GM19351 (cell line): ENCODE measurements around the gene RPS25.
"Not testable (repeated sequence)": the region's sequence is repeated elsewhere in the genome, so short reads cannot be mapped to it uniquely, and the experiment has no call there.

Source experiments
- ATAC-seq: cut with Tn5 transposase; IDR thresholded peaks from one replicate; pipeline ENCODE4 v1.9.1; 2021; ENCODE audit warnings: mild to moderate bottlenecking, moderate library complexity; ENCODE audit not compliant: unreplicated experiment

RPS25 gene

GRCh38 chr11:119041821-119042514 is 23.8 kb upstream of the RPS25 start:
- no peak for ATAC-seq

- not testable (repeated sequence) for ATAC-seq
Observed at GRCh38 chr11:119039471-119039870, 21.3 kb upstream of the RPS25 start.

- no peak for ATAC-seq
Observed at GRCh38 chr11:119038884-119039283, 20.7 kb upstream of the RPS25 start.

GRCh38 chr11:119034813-119035212 is 16.7 kb upstream of the RPS25 start:
- ATAC-seq = no peak

GRCh38 chr11:119033421-119033820 is 15.3 kb upstream of the RPS25 start:
- not testable (repeated sequence) for ATAC-seq

- no peak for ATAC-seq
Observed at GRCh38 chr11:119031912-119032280, 13.8 kb upstream of the RPS25 start.

- peak; percentile 89 for ATAC-seq
Observed at GRCh38 chr11:119030329-119031047, 12.3 kb upstream of the RPS25 start, which contains the start of gene SLC37A4. Gene SLC37A4, minus strand, starts transcription at chr11:119030877.

- ATAC-seq = peak; percentile 15
Observed at GRCh38 chr11:119030029-119030328, 11.8 kb upstream of the RPS25 start.

GRCh38 chr11:119029340-119030028 is 11.3 kb upstream of the RPS25 start:
- ATAC-seq = peak; percentile 16

GRCh38 chr11:119029069-119029339 is 10.9 kb upstream of the RPS25 start:
- ATAC-seq = no peak

GRCh38 chr11:119028346-119029068 is 10.4 kb upstream of the RPS25 start:
- ATAC-seq = no peak

- ATAC-seq = no peak
Observed at GRCh38 chr11:119027561-119028345, 9.6 kb upstream of the RPS25 start.

GRCh38 chr11:119026970-119027369 is 8.8 kb upstream of the RPS25 start:
- no peak for ATAC-seq

- no peak for ATAC-seq
Observed at GRCh38 chr11:119025978-119026766, 8.0 kb upstream of the RPS25 start.

GRCh38 chr11:119025541-119025940 is 7.4 kb upstream of the RPS25 start:
- ATAC-seq = no peak

- no peak for ATAC-seq
Observed at GRCh38 chr11:119025099-119025473, 6.9 kb upstream of the RPS25 start.

- no peak for ATAC-seq
Observed at GRCh38 chr11:119024430-119025098, 6.4 kb upstream of the RPS25 start.

GRCh38 chr11:119023741-119024140 is 5.6 kb upstream of the RPS25 start:
- ATAC-seq = no peak

GRCh38 chr11:119021631-119022030 is 3.5 kb upstream of the RPS25 start:
- ATAC-seq = no peak

- ATAC-seq = no peak
Observed at GRCh38 chr11:119019996-119020395, 1.9 kb upstream of the RPS25 start.
